B cell (primary cell): ENCODE data around the gene ETFB. TPM values are rescaled to one million over a fixed set of nuclear protein-coding genes. Genes with fewer than 3 reads are reported as not detected.

ENCODE experiments used
- ATAC-seq: fragments of 200-7000 bp; cut with Tn5 transposase; one replicate; pipeline ENCODE4 v1.10.0; 2021; ENCODE audit warnings: low read depth, mild to moderate bottlenecking, moderate number of reproducible peaks, moderate library complexity
- CTCF ChIA-PET: fragments of 350-600 bp; sonication (Branson Sonifier 250); formaldehyde crosslinking; loops from one replicate; lab custom pipeline; 2021; ENCODE audit warnings: antibody characterized with exemption, inconsistent platforms; lab: Charles Lee
- POLR2A ChIA-PET: fragments of 350-600 bp; sonication (Branson Sonifier 250); formaldehyde crosslinking; loops from one replicate; lab custom pipeline; 2021; ENCODE audit warnings: antibody characterized with exemption; lab: Charles Lee
- DNase-seq: peaks from one replicate; pipeline ENCODE4 v3.0.0; 2013
- H2AFZ ChIP-seq: 2 replicates; pipeline ENCODE4 v1.6.1; 2012; ENCODE audit warnings: mild to moderate bottlenecking, low read depth, low read length; ENCODE audit not compliant: insufficient read depth, poor library complexity, severe bottlenecking
- H3K27ac ChIP-seq, 2 donors: 1 replicate in 1 of 2; 2 replicates in 1 of 2; pipeline ENCODE4 v1.5.1; 2012 to 2013; ENCODE audit warnings: low read length in 2 of 2, mild to moderate bottlenecking in 2 of 2, moderate library complexity in 1 of 2
- H3K27me3 ChIP-seq, 4 experiments: fragments of 200-600 bp in 1 of 4; sonication (generic) in 1 of 4; replicated peaks in 1 of 4; 1 replicate in 2 of 4; 2 replicates in 2 of 4; pipeline versions ENCODE4 v1.6.1 to v1.7.0; 2013 to 2016; ENCODE audit warnings: low read length in 3 of 4, mild to moderate bottlenecking in 2 of 4, mixed read lengths in 1 of 4, moderate library complexity in 1 of 4; ENCODE audit not compliant: insufficient read depth in 4 of 4, control insufficient read depth in 3 of 4; ENCODE audit errors: control extremely low read depth in 1 of 4
- H3K36me3 ChIP-seq, 2 experiments: replicated peaks in 1 of 2; 1 replicate in 1 of 2; 2 replicates in 1 of 2; pipeline versions ENCODE4 v1.6.1 to v1.7.1; 2013; ENCODE audit warnings: low read length in 1 of 2; ENCODE audit not compliant: insufficient read depth in 2 of 2, control insufficient read depth in 1 of 2; ENCODE audit errors: control extremely low read depth in 1 of 2, extremely low read depth in 1 of 2
- H3K4me1 ChIP-seq, 2 donors: fragments of 200-600 bp in 1 of 2; sonication (generic) in 1 of 2; 1 replicate in 1 of 2; 2 replicates in 1 of 2; pipeline versions ENCODE4 v1.5.1 to v1.6.1; 2013 to 2017; ENCODE audit warnings: low read length in 2 of 2; ENCODE audit not compliant: control insufficient read depth in 2 of 2, insufficient read depth in 2 of 2
- H3K4me2 ChIP-seq: replicated peaks from 2 replicates; pipeline ENCODE3; 2012; ENCODE audit warnings: mild to moderate bottlenecking, low read depth, low read length; ENCODE audit not compliant: poor library complexity, severe bottlenecking
- H3K4me3 ChIP-seq, 5 experiments: fragments of 200-600 bp in 1 of 5; sonication (generic) in 1 of 5; 1 replicate in 3 of 5; 2 replicates in 2 of 5; pipeline versions ENCODE4 v1.5.1 to v1.7.0; 2011 to 2016; ENCODE audit warnings: low read length in 4 of 5, mild to moderate bottlenecking in 4 of 5, low read depth in 2 of 5, control low read depth in 1 of 5, moderate library complexity in 1 of 5; ENCODE audit not compliant: insufficient read depth in 1 of 5; ENCODE audit errors: control extremely low read depth in 1 of 5, extremely low read depth in 1 of 5
- H3K79me2 ChIP-seq: fragments of 200-600 bp; sonication (generic); one replicate; pipeline ENCODE4 v1.6.0; 2016; ENCODE audit warnings: low read length; ENCODE audit not compliant: control insufficient read depth, insufficient read depth
- H3K9ac ChIP-seq: fragments of 200-600 bp; sonication (generic); 2 replicates; pipeline ENCODE4 v1.6.1; 2017; ENCODE audit warnings: mild to moderate bottlenecking, low read length, moderate library complexity
- H3K9me3 ChIP-seq, 3 donors: one replicate each; pipeline versions ENCODE4 v1.6.1 to v1.7.1; 2013; ENCODE audit warnings: low read length in 2 of 3; ENCODE audit not compliant: control insufficient read depth in 2 of 3, insufficient read depth in 1 of 3; ENCODE audit errors: control extremely low read depth in 1 of 3
- H4K20me1 ChIP-seq: 2 replicates; pipeline ENCODE4 v1.6.0; 2012; ENCODE audit warnings: mild to moderate bottlenecking, low read length; ENCODE audit not compliant: insufficient read depth, control insufficient read depth, poor library complexity, severe bottlenecking
- H3K27ac Mint-ChIP-seq: one replicate; pipeline ENCODE4 v1.8.0; 2021; ENCODE audit warnings: mixed read lengths
- H3K27me3 Mint-ChIP-seq: one replicate; pipeline ENCODE4 v1.8.0; 2021; ENCODE audit warnings: mixed read lengths
- H3K4me1 Mint-ChIP-seq: one replicate; pipeline ENCODE4 v1.8.0; 2021; ENCODE audit warnings: mixed read lengths
- H3K4me3 Mint-ChIP-seq: one replicate; pipeline ENCODE4 v1.8.0; 2021; ENCODE audit warnings: mixed read lengths
- H3K9me3 Mint-ChIP-seq: one replicate; pipeline ENCODE4 v1.8.0; 2022; ENCODE audit warnings: mixed read lengths; ENCODE audit not compliant: insufficient read depth
- CTCF ChIP-seq: fragments of 200-600 bp; IDR thresholded peaks from one replicate; pipeline ENCODE4 v1.8.0; 2022; ENCODE audit warnings: antibody characterized with exemption, mild to moderate bottlenecking
- EZH2 ChIP-seq: IDR thresholded peaks from 2 replicates; pipeline ENCODE4 v1.6.1; 2012; ENCODE audit warnings: borderline replicate concordance, low read depth, mild to moderate bottlenecking, moderate library complexity, low read length; ENCODE audit not compliant: insufficient read depth, poor library complexity, severe bottlenecking
- WGBS: methylation state at CpG from one replicate; pipeline ENCODE4 v1.1.5; 2013; ENCODE audit warnings: missing lambda C conversion rate; ENCODE audit not compliant: insufficient coverage; 5-methylcytosine and 5-hydroxymethylcytosine counted together
- intact Hi-C: fragments of 100-400 bp; cut with micrococcal nuclease; formaldehyde crosslinking; loops from one replicate; pipeline ENCODE4 v1.10.0; 2022
- polyA plus RNA-seq: library from polyadenylated mRNA; depleted of rRNA; stranded (reverse); fragments of >200 nt; gene quantifications from 2 replicates; pipeline ENCODE4 v1.2.3, GENCODE V29; 2012
- total RNA-seq, 2 donors: library from RNA; stranded (reverse); fragments of 120-200 nt in 1 of 2; gene quantifications; 1 replicate in 1 of 2; 2 replicates in 1 of 2; pipeline versions ENCODE4 v1.2.3 to v1.2.4, GENCODE V29; 2013 to 2022

The ETFB gene
- total and polyA plus RNA-seq, 2 donors (not counting 1 experiment from before 2014, with no cell fraction given) = 33.3 to 76.5 TPM

GRCh38 chr19:51325161-51325976 is 40.8 kb downstream of the ETFB start:
- ChIA-PET CTCF (no interaction called here), POLR2A (no interaction called here)
- Mint-ChIP-seq H3K4me1 (peaks cover 11% of the 10 kb centered on the region), H3K9me3 (no peaks in the 10 kb centered on the region), H3K4me3 (no peak overlapping the region), H3K27me3 (peaks cover 67% of the 10 kb centered on the region), H3K27ac (no peak overlapping the region)
- DNase-seq (no peak), ATAC-seq (no peak)
- H3K27me3 ChIP-seq = peaks cover 0 to 51% (median 27%) of the 10 kb centered on the region in 4 experiments
- no peaks in the 10 kb centered on the region for H3K79me2 ChIP-seq
- no peak overlapping the region for H3K4me2 ChIP-seq
- peaks cover 0 to 23% (median 0%) of the 10 kb centered on the region in 3 donors for H3K9me3 ChIP-seq
- no peaks in the 10 kb centered on the region for H3K36me3 ChIP-seq
- intact Hi-C loops = no loop called here
- no peak overlapping the region for H2AFZ ChIP-seq
- H3K4me3 ChIP-seq = no peak overlapping the region
- H3K4me1 ChIP-seq = peaks cover 12 to 20% of the 10 kb centered on the region in 2 donors
- no peaks in the 10 kb centered on the region for H4K20me1 ChIP-seq
- H3K27ac ChIP-seq = no peak overlapping the region
- no peak overlapping the region for H3K9ac ChIP-seq
- 73% methylated on average over 26 of the region's 26 CpGs for WGBS
- TF ChIP-seq CTCF (no peak), EZH2 (no peak)

GRCh38 chr19:51324167-51324481 is 42.1 kb downstream of the ETFB start:
- intact Hi-C loops = no loop called here
- Histone ChIP-seq H3K36me3 (no peaks in the 10 kb centered on the region), H3K4me1 (peaks cover 12 to 20% of the 10 kb centered on the region in 2 donors), H3K27ac (no peak overlapping the region), H2AFZ (no peak overlapping the region), H3K4me2 (no peak overlapping the region), H3K79me2 (no peaks in the 10 kb centered on the region), H3K9ac (no peak overlapping the region), H3K27me3 (peaks cover 0 to 41% (median 25%) of the 10 kb centered on the region in 4 experiments), H4K20me1 (no peaks in the 10 kb centered on the region), H3K4me3 (no peak overlapping the region), H3K9me3 (peaks cover 0 to 20% (median 0%) of the 10 kb centered on the region in 3 donors)
- Mint-ChIP-seq H3K9me3 (no peaks in the 10 kb centered on the region), H3K27ac (no peak overlapping the region), H3K4me3 (no peak overlapping the region), H3K27me3 (peaks cover 61% of the 10 kb centered on the region), H3K4me1 (peaks cover 11% of the 10 kb centered on the region)
- ChIA-PET POLR2A (no interaction called here), CTCF (no interaction called here)
- WGBS = 82% methylated on average over 6 of the region's 6 CpGs
- TF ChIP-seq CTCF (no peak), EZH2 (no peak)
- DNase-seq = no peak
- ATAC-seq = no peak
